AG09309 (cell line): Measurements from ENCODE around the gene RNU2-63P.
"Not testable (repeated sequence)": the region's sequence is repeated elsewhere in the genome, so short reads cannot be mapped to it uniquely, and the experiment has no call there.

Source experiments
- DNase-seq: peaks from one replicate; pipeline ENCODE4 v3.0.0-alpha.2; 2010; ENCODE audit warnings: low read depth
- H3K4me3 ChIP-seq: 2 replicates; pipeline ENCODE4 v1.5.1; 2011; ENCODE audit warnings: mild to moderate bottlenecking, low read depth, low read length, moderate library complexity; ENCODE audit not compliant: control insufficient read depth
- TF ChIP-seq, protein P1 (sequence below): IDR thresholded peaks from 2 replicates; pipeline ENCODE4 v1.5.1; 2011; ENCODE audit warnings: mild to moderate bottlenecking, low read depth, low read length, inconsistent platforms; ENCODE audit not compliant: insufficient read depth, control insufficient read depth; ENCODE audit errors: missing control alignments

RNU2-63P gene

GRCh38 chr2:88028931-88029330, 12.6 kb upstream of the RNU2-63P start:
- TF ChIP-seq, protein P1, sequence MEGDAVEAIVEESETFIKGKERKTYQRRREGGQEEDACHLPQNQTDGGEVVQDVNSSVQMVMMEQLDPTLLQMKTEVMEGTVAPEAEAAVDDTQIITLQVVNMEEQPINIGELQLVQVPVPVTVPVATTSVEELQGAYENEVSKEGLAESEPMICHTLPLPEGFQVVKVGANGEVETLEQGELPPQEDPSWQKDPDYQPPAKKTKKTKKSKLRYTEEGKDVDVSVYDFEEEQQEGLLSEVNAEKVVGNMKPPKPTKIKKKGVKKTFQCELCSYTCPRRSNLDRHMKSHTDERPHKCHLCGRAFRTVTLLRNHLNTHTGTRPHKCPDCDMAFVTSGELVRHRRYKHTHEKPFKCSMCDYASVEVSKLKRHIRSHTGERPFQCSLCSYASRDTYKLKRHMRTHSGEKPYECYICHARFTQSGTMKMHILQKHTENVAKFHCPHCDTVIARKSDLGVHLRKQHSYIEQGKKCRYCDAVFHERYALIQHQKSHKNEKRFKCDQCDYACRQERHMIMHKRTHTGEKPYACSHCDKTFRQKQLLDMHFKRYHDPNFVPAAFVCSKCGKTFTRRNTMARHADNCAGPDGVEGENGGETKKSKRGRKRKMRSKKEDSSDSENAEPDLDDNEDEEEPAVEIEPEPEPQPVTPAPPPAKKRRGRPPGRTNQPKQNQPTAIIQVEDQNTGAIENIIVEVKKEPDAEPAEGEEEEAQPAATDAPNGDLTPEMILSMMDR: no peak
- no peak overlapping the region for H3K4me3 ChIP-seq
- no peak for DNase-seq

GRCh38 chr2:88027697-88028389, 11.5 kb upstream of the RNU2-63P start:
- TF ChIP-seq, protein P1: no peak
- no peak for DNase-seq
- H3K4me3 ChIP-seq: no peak overlapping the region

DNA sequence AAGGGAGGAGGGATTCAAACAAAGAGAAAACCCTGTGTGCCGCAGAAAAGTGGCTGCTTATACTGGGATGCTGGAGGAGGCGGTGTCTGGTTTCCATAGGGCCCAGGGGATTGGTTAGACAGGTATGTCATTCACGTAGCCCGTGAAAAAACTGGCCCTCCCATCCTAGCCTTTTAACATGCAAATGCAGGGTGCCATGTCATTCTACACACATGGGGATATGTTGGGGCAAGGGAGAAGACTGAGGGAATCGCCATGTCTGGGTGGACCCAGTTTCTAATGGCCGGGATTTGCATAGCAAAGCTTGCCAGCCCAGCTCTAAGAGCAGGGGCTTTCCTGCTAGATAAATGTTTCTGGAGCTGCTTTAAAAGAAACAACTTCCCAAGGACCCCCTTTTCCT, 8.2 kb upstream of the RNU2-63P start:
- TF ChIP-seq, protein P1: no peak
- no peak overlapping the region for H3K4me3 ChIP-seq
- no peak for DNase-seq

GRCh38 chr2:88022669-88022921, 6.2 kb upstream of the RNU2-63P start:
- TF ChIP-seq, protein P1: no peak
- DNase-seq: no peak
- no peak overlapping the region for H3K4me3 ChIP-seq

DNA sequence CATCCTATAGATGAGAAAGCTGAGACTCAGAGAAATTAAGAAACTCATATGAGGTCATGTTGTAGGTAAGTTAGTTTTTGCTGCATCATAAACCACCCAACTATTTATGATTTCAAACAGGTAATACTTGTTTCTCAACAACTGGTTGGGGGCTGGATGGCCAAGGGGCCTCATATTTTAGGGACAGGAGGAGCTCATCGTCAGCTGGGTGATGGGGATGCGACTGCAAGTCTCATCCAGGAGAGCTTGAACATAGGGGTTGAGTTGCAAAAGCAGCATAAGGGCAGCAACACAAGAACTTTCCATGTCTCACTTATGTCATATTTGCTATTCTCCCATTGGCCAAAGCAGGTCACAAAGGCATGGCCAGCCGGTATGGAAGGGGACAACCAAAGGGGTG, 3.6 kb upstream of the RNU2-63P start:
- no peak for DNase-seq
- TF ChIP-seq, protein P1: no peak
- H3K4me3 ChIP-seq: no peak overlapping the region

DNA sequence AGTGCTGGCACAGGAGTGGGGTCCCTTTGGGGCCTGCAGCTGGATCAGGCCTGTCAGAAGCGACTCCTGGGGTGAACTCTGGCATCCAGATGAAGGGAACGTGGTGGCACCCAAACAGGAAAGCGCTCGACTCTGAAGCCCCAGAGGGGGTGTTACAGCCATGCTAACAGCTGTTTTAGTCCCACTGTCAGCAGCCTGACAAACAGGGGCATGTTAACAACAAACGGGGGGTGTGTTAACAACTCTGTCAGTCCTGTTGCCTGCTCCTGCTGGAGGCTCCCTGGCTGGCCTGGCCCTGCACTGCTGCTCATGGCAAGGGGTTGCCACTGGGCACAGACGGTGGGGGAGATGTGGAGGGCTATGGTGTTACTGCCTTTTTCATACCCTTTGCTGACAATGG, 2.6 kb upstream of the RNU2-63P start:
- TF ChIP-seq, protein P1: no peak
- no peak for DNase-seq
- no peak overlapping the region for H3K4me3 ChIP-seq

DNA sequence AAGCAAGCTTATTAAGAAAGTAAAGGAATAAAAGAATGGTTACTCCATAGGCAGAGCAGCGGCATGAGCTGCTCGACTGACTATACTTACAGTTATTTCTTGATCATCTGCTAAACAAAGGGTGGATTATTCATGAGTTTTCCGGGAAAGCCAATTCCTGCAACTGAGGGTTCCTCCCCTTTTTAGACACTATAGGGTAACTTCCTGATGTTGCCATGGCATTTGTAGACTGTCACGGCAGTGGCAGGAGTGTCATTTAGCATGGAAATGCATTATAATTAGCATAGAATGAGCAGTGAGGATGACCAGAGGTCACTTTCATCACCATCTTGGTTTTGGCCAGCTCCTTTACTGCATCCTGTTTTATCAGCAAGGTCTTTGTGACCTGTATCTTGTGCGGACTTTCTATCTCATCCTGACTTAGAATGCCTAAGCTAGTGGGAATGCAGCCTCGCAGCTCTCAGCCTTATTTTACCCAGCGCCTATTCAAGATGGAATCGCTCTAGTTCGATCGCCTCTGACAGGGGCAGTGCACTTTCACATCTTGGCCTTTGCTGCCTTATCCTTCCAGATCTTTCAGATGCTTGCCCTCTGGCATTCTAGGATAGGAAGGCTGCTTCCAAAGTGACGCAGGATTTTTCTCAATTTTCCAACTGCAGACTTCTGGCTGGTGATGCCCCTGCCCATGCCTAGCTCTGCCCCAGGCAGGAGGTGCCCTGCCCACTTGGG, 1.9 kb upstream of the RNU2-63P start:
- H3K4me3 ChIP-seq, DNase-seq: not testable (repeated sequence)

DNA sequence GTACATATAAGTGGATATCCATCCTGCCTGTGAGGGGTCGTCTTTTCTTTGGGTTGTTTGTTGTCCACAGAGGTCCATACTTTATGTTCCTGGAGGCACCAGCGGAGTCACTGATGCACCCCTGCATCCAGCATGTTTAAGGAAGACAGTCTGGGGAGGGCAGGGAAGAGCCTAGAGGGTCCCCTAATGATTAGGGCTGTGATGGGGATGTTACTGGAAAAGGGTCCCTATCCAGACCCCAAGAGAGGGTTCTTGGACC, 1.4 kb upstream of the RNU2-63P start:
- not testable (repeated sequence) for DNase-seq, H3K4me3 ChIP-seq
